T-helper 2 cell treated with Interferon-gamma antibody and Interleukin-4, amounts not matched to agents 5 μg/mL and 100 μg/mL, for 36 hours (primary cell): ENCODE data around the gene SIDT2.

Experiments used
- DNase-seq: peaks from one replicate; pipeline ENCODE4 v3.0.0; 2021; ENCODE audit warnings: low spot score
- H3K27ac Mint-ChIP-seq: one replicate; pipeline ENCODE4 v1.8.0; 2021; ENCODE audit warnings: mild to moderate bottlenecking, mixed read lengths
- H3K27me3 Mint-ChIP-seq: one replicate; pipeline ENCODE4 v1.8.0; 2021; ENCODE audit warnings: low read depth, mixed read lengths
- H3K36me3 Mint-ChIP-seq: one replicate; pipeline ENCODE4 v1.8.0; 2021; ENCODE audit warnings: low read depth, mixed read lengths
- H3K4me1 Mint-ChIP-seq: one replicate; pipeline ENCODE4 v1.8.0; 2021; ENCODE audit warnings: low read depth, mixed read lengths
- H3K4me3 Mint-ChIP-seq: one replicate; pipeline ENCODE4 v1.8.0; 2022; ENCODE audit warnings: mild to moderate bottlenecking, moderate library complexity, mixed read lengths
- H3K9me3 Mint-ChIP-seq: one replicate; pipeline ENCODE4 v1.8.0; 2021; ENCODE audit warnings: mixed read lengths

SIDT2 gene

GRCh38 chr11:117232911-117233409, 54.4 kb downstream of the SIDT2 start:
- Mint-ChIP-seq H3K36me3 (peaks cover 32% of the 10 kb centered on the region), H3K27me3 (no peaks in the 10 kb centered on the region), H3K4me1 (peaks cover 36% of the 10 kb centered on the region), H3K27ac (peak overlapping the region; percentile 84), H3K9me3 (no peaks in the 10 kb centered on the region), H3K4me3 (peak overlapping the region; percentile 86)
- no peak for DNase-seq

GRCh38 chr11:117238221-117238620, 59.7 kb downstream of the SIDT2 start:
- Mint-ChIP-seq H3K27ac (no peak overlapping the region), H3K36me3 (peaks cover 14% of the 10 kb centered on the region), H3K9me3 (no peaks in the 10 kb centered on the region), H3K27me3 (no peaks in the 10 kb centered on the region), H3K4me1 (peaks cover 12% of the 10 kb centered on the region), H3K4me3 (no peak overlapping the region)
- DNase-seq, result no peak

GRCh38 chr11:117239295-117239694, 60.8 kb downstream of the SIDT2 start:
- Mint-ChIP-seq H3K27me3 (no peaks in the 10 kb centered on the region), H3K4me3 (no peak overlapping the region), H3K36me3 (peaks cover 17% of the 10 kb centered on the region), H3K27ac (no peak overlapping the region), H3K4me1 (peaks cover 2% of the 10 kb centered on the region), H3K9me3 (no peaks in the 10 kb centered on the region)
- no peak for DNase-seq
